GM12874 (cell line): ENCODE data around the gene FAM193A.

Source experiments
- TF ChIP-seq, protein P1 (sequence below): IDR thresholded peaks from 2 replicates; pipeline ENCODE4 v1.5.1; 2011; ENCODE audit warnings: low read depth, mild to moderate bottlenecking, control low read depth, low read length, moderate library complexity; ENCODE audit not compliant: insufficient read depth

Gene FAM193A

GRCh38 chr4:2715426-2715825, 179.0 kb downstream of the FAM193A start:
- TF ChIP-seq, protein P1, sequence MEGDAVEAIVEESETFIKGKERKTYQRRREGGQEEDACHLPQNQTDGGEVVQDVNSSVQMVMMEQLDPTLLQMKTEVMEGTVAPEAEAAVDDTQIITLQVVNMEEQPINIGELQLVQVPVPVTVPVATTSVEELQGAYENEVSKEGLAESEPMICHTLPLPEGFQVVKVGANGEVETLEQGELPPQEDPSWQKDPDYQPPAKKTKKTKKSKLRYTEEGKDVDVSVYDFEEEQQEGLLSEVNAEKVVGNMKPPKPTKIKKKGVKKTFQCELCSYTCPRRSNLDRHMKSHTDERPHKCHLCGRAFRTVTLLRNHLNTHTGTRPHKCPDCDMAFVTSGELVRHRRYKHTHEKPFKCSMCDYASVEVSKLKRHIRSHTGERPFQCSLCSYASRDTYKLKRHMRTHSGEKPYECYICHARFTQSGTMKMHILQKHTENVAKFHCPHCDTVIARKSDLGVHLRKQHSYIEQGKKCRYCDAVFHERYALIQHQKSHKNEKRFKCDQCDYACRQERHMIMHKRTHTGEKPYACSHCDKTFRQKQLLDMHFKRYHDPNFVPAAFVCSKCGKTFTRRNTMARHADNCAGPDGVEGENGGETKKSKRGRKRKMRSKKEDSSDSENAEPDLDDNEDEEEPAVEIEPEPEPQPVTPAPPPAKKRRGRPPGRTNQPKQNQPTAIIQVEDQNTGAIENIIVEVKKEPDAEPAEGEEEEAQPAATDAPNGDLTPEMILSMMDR = no peak

DNA sequence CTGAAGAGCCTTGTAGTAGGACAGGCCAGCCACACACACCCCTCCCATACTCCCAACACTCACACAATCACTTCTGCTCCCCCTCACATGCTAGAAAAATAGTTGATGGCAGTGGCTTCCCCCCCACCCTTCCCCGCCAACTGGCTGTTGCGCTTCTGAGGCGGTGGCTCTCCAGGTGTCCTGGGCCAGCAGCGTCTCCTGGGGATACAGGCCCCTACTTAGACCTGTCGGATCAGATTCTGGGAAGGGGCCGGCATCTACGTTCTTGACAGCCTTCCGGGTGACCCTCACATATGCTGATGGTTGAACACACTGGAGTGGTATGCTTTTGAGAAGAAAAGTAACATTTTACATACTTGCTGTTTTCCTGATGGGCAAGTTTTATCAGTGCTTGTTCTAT, 179.8 kb downstream of the FAM193A start:
- TF ChIP-seq, protein P1 = no peak

- TF ChIP-seq, protein P1 = no peak
These were observed 185.1 kb downstream of the FAM193A start for GRCh38 chr4:2721586-2721985.

GRCh38 chr4:2722033-2722432, 185.6 kb downstream of the FAM193A start:
- TF ChIP-seq, protein P1 = no peak

DNA sequence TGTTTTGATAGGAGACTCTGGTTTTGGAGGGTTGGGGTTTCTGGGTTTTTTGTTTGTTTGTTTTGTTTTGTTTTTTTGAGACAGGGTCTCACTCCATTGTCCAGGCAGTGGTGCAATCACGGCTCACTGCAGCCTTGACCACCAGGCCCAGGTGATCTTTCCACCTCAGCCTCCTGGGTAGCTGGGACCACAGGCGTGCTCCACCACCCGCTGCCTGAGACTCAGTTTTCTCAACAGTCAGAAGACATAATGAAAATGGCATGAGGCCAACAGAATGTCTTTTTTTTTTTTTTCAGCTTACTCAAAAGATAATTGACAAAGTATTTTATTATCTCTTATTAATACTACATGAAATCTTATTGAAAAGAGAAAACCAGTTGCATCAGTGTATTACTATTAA, 187.3 kb downstream of the FAM193A start:
- TF ChIP-seq, protein P1 = no peak

DNA sequence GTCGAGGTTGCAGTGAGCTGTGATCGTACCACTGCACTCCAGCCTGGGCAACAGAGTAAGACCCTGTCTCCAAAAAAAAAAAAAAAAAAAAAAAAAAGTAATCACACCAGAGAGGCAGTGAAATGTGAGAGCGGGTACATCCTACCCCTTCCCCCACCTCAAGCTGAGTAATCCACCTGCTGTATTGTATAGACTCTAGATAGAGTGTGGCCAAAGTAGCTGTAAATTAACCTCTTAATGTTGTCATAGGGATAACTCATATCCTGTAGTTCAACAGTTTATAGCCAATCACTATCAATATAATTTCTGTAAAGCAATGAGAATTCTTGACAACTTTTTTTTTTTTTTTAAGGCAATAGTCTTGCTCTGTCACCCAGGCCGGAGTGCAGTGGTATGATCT, 188.9 kb downstream of the FAM193A start:
- TF ChIP-seq, protein P1 = no peak

- TF ChIP-seq, protein P1 = no peak
These were observed 191.8 kb downstream of the FAM193A start for GRCh38 chr4:2728221-2728620.
